Gastrocnemius medialis (tissue), 4 donors: ENCODE results near the gene RAB2B. TPM values are rescaled to one million over a fixed set of nuclear protein-coding genes. Genes with fewer than 3 reads are reported as not detected.
"Not testable (repeated sequence)": the region's sequence is repeated elsewhere in the genome, so short reads cannot be mapped to it uniquely, and the experiment has no call there.

Source experiments
- ATAC-seq, 2 donors: fragments of 150-250 bp; one replicate each; pipeline ENCODE4 v1.9.1; 2016
- DNase-seq, 2 donors: peaks; one replicate each; pipeline ENCODE4 v3.0.0-alpha.2; 2019
- H3K27ac ChIP-seq, 4 donors: fragments of 200-600 bp; sonication (generic); 1 replicate in 1 of 4; 2 replicates in 3 of 4; pipeline ENCODE4 v1.5.1; 2016 to 2018; ENCODE audit warnings: mild to moderate bottlenecking in 2 of 4, moderate library complexity in 1 of 4
- H3K27me3 ChIP-seq, 3 donors: fragments of 200-600 bp; sonication (generic) in 2 of 3; 1 replicate in 1 of 3; 2 replicates in 2 of 3; pipeline versions ENCODE4 v1.5.1 to v1.6.0; 2016 to 2019; ENCODE audit warnings: mild to moderate bottlenecking in 1 of 3, moderate library complexity in 1 of 3
- H3K36me3 ChIP-seq, 2 donors: fragments of 200-600 bp; sonication (generic) in 1 of 2; one replicate each; pipeline ENCODE4 v1.5.1; 2017 to 2018
- H3K4me1 ChIP-seq, 2 donors: fragments of 200-600 bp; sonication (generic) in 1 of 2; one replicate each; pipeline ENCODE4 v1.5.1; 2016 to 2017; ENCODE audit warnings: mild to moderate bottlenecking in 2 of 2
- H3K4me3 ChIP-seq, 4 donors: fragments of 200-600 bp; sonication (generic) in 3 of 4; 1 replicate in 1 of 4; 2 replicates in 3 of 4; pipeline ENCODE4 v1.5.1; 2016 to 2019; ENCODE audit warnings: mild to moderate bottlenecking in 2 of 4
- H3K9me3 ChIP-seq, 3 donors: fragments of 200-600 bp; sonication (generic) in 2 of 3; 1 replicate in 1 of 3; 2 replicates in 2 of 3; pipeline ENCODE4 v1.5.1; 2016 to 2019
- POLR2A ChIP-seq, 2 donors: fragments of 450-650 bp; IDR thresholded peaks; one replicate each; pipeline ENCODE4 v1.6.1; 2017; ENCODE audit warnings: antibody characterized with exemption in 2 of 2, mild to moderate bottlenecking in 2 of 2, moderate library complexity in 2 of 2
- in situ Hi-C, 4 donors: fragments of 200-750 bp; cut with MboI; loops; one replicate each; pipeline versions ENCODE4 v1.15.0 to v1.8.0; 2017; ENCODE audit warnings: low sequenced_read_pairs in 4 of 4
- intact Hi-C: fragments of 100-400 bp; cut with DNase I; formaldehyde crosslinking; loops from one replicate; pipeline ENCODE4 v1.15.1; 2023; ENCODE audit warnings: low total_unique reads
- total RNA-seq, 4 donors: library from RNA; depleted of rRNA; stranded (reverse); fragments of >200 nt; gene quantifications; one replicate each; pipeline versions ENCODE4 v1.1.0 to v1.2.3, GENCODE V29; 2016
- TF ChIP-seq, protein P1 (sequence below), 5 experiments: fragments of 450-650 bp in 3 of 5; fragments of 200-600 bp in 2 of 5; sonication (generic) in 2 of 5; IDR thresholded peaks in 4 of 5; conservative IDR thresholded peaks in 1 of 5; 1 replicate in 4 of 5; 2 replicates in 1 of 5; pipeline ENCODE4 v1.5.1; 2016 to 2019; ENCODE audit warnings: antibody characterized with exemption in 5 of 5, mild to moderate bottlenecking in 3 of 5, moderate library complexity in 3 of 5

The RAB2B gene
- total RNA-seq, 4 donors from 2014 or later = 4.8 to 13.6 (median 8.0) TPM

- H3K27ac ChIP-seq = peak overlapping the region; percentile 88 to 98 (median 94)
- H3K27me3 ChIP-seq = no peaks in the 10 kb centered on the region
- H3K9me3 ChIP-seq = no peaks in the 10 kb centered on the region
- H3K4me3 ChIP-seq = peak overlapping the region; percentile 68 to 97 (median 92)
- ATAC-seq (no peak), DNase-seq (no peak)
- TF ChIP-seq, protein P1, sequence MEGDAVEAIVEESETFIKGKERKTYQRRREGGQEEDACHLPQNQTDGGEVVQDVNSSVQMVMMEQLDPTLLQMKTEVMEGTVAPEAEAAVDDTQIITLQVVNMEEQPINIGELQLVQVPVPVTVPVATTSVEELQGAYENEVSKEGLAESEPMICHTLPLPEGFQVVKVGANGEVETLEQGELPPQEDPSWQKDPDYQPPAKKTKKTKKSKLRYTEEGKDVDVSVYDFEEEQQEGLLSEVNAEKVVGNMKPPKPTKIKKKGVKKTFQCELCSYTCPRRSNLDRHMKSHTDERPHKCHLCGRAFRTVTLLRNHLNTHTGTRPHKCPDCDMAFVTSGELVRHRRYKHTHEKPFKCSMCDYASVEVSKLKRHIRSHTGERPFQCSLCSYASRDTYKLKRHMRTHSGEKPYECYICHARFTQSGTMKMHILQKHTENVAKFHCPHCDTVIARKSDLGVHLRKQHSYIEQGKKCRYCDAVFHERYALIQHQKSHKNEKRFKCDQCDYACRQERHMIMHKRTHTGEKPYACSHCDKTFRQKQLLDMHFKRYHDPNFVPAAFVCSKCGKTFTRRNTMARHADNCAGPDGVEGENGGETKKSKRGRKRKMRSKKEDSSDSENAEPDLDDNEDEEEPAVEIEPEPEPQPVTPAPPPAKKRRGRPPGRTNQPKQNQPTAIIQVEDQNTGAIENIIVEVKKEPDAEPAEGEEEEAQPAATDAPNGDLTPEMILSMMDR (IDR thresholded peaks at IDR 0.05 in 4 of 5, conservative IDR thresholded peaks at IDR 0.05 in 1 of 5) = no peak
- no peak for TF ChIP-seq POLR2A (IDR thresholded peaks at IDR 0.05)
- in situ Hi-C loops = no loop called here
- peaks cover 12 to 18% of the 10 kb centered on the region in 2 donors for H3K4me1 ChIP-seq
- intact Hi-C loops = loop anchor here (10.0 kb wide), 1 partner anchor 770 kb away; the partner anchor contains the start of genes ANG and RNASE4
- H3K36me3 ChIP-seq = peaks cover 0 to 7% of the 10 kb centered on the region in 2 donors
Observed at GRCh38 chr14:21454843-21455544, 21.8 kb downstream of the RAB2B start.

GRCh38 chr14:21449899-21450216 is 26.9 kb downstream of the RAB2B start:
- Histone ChIP-seq H3K27me3 (no peaks in the 10 kb centered on the region), H3K9me3 (no peaks in the 10 kb centered on the region), H3K4me1 (peaks cover 15 to 19% of the 10 kb centered on the region in 2 donors), H3K4me3 (no peak overlapping the region), H3K27ac (peak overlapping the region in 1 of 4 donors; percentile 11), H3K36me3 (no peaks in the 10 kb centered on the region)
- ATAC-seq (no peak), DNase-seq (no peak)
- in situ Hi-C loops (no loop called here), intact Hi-C loops (loop anchor here (10.0 kb wide), 1 partner anchor 765 kb away; the partner anchor contains the start of genes ANG and RNASE4)
- no peak for TF ChIP-seq POLR2A (IDR thresholded peaks at IDR 0.05)
- TF ChIP-seq, protein P1 (IDR thresholded peaks at IDR 0.05 in 4 of 5, conservative IDR thresholded peaks at IDR 0.05 in 1 of 5) = no peak

DNA sequence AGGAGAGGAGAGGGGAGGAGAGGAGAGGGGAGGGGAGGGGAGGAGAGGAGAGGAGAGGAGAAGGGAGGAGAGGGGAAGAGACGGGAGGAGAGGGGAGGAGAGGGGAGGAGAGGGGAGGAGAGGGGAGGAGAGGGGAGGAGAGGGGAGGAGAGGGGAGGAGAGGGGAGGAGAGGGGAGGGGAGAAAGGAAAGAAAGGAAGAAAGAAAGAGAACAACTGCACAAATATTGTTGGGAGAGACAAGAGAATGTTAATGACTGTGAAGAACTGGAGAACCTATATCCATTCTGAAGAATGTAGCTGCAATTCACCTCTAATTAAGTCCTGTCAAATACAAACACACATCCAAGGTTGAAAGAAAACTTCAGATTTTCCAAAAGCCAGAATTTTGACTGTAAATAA is 34.1 kb downstream of the RAB2B start:
- in situ Hi-C loops, ATAC-seq, H3K4me1 ChIP-seq, H3K27ac ChIP-seq, intact Hi-C loops, H3K27me3 ChIP-seq, H3K36me3 ChIP-seq, H3K9me3 ChIP-seq, DNase-seq, H3K4me3 ChIP-seq: not testable (repeated sequence)

GRCh38 chr14:21440859-21441258 is 35.9 kb downstream of the RAB2B start:
- Histone ChIP-seq H3K4me1 (peaks cover 14% of the 10 kb centered on the region in 2 donors), H3K4me3 (no peak overlapping the region), H3K9me3 (no peaks in the 10 kb centered on the region), H3K27me3 (no peaks in the 10 kb centered on the region), H3K27ac (no peak overlapping the region), H3K36me3 (no peaks in the 10 kb centered on the region)
- TF ChIP-seq POLR2A (IDR thresholded peaks at IDR 0.05) = no peak
- TF ChIP-seq, protein P1 (IDR thresholded peaks at IDR 0.05 in 4 of 5, conservative IDR thresholded peaks at IDR 0.05 in 1 of 5) = no peak
- DNase-seq = no peak
- ATAC-seq = no peak
- intact Hi-C loops (no loop called here), in situ Hi-C loops (no loop called here)

DNA sequence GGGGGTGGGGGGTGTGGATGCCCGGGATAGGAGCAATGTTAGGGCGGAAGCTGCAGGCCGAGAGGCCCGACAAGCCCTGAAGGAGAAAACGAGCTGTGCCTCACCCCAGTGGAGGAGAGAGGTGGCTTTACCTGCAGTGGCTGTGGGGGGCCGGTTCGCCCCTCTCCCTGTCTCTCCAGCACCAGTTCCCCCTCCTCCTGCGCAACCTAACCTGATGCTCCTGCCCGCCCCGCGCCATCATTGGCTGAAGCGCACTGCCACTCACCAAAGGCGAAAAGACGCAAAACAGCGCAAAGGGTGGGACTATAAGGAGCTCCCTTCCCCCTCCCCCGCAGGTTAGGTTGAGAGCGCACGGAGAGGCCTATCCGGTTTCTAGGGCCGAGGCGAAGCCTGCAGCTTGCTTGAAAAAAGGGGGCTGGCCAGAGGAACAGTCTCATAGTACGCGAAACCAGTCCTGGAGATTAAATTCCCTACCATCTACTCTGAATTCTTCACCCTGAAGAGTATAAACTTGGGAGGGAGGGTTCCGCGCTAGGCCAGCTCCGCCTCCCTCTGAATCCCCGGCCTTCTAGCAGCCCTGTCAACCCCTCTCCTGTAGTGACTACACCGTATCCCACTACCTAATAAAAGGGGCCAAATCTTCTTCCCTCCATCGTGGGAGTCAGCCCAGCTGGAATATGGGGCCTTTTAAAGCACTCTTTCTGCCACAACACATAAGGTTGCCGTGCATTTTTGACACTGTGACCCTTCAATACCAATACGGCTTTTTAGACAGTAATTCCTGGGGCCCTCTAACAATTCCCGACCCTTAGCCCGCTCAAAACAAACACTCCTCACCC is 39.5 kb downstream of the RAB2B start:
- TF ChIP-seq, protein P1 (IDR thresholded peaks at IDR 0.05 in 4 of 5, conservative IDR thresholded peaks at IDR 0.05 in 1 of 5) = no peak
- TF ChIP-seq POLR2A (IDR thresholded peaks at IDR 0.05) = peak; percentile 30 to 41
- ATAC-seq (peak; percentile 99 to 100), DNase-seq (peak; percentile 97 to 99)
- Histone ChIP-seq H3K27me3 (no peaks in the 10 kb centered on the region), H3K4me3 (peak overlapping the region; percentile 76 to 99 (median 92)), H3K36me3 (no peaks in the 10 kb centered on the region), H3K9me3 (no peaks in the 10 kb centered on the region), H3K4me1 (peaks cover 23 to 25% of the 10 kb centered on the region in 2 donors), H3K27ac (peak overlapping the region; percentile 81 to 88 (median 86))
- in situ Hi-C loops = no loop called here
- intact Hi-C loops = loop anchor here (1.0 to 5.0 kb wide), 4 partner anchors 19 to 120 kb away; partner anchors contain the start of genes CHD8, SUPT16H and TOX4
